Germinal center (tissue), 1 donor: ENCODE data around the gene SYF2.
"Not testable (repeated sequence)": the region's sequence is repeated elsewhere in the genome, so short reads cannot be mapped to it uniquely, and the experiment has no call there.

Experiments
- DNase-seq: peaks from one replicate; pipeline ENCODE4 v3.0.0; 2012; ENCODE audit warnings: mixed read lengths, low spot score

SYF2 gene

DNA sequence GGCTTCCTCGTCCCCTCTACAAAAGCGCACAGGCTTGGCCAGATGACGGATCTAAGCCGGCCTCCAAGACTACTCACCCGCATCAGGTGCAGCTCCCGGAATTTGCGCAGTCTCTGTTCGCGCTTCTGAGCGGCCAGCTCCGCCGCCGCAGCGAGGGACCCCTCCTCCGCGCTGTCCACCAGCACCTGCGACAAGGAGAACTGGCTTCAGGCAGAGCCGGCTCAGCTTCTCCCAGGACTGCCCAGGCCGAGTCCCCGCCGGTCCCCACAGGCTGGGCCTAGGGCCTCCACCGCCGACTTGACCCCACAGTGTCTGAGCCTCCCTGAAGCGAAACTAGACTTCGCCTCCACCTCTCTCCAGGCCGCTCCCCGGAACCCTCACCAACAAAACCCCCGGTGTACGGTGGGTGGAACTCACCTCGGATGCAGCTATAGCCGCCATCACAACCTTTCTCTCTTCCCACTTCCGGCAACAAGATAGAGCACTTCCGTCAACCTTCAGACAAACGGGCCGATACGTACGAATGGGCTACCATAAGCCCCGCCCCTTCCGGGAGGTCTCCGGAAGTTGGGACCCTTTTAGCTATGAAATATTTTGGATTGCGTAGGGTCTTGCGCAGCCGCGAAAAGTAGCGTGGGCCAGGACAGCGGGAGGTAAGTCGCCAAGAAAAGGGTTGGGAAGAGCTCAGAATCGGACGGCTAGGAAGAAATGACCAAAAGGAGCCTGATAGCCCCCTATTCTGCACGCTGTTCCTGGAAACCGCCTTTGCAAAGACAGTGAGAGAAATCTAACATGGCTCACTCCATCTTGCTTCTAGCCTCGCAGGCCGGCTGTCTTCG, at the start of gene SYF2:
TSS of gene SYF2 (minus strand) at position 476 of the 839 bp plus-strand sequence. CDS start at position 441, 35 bp downstream.
- DNase-seq: peak; percentile 94

DNA sequence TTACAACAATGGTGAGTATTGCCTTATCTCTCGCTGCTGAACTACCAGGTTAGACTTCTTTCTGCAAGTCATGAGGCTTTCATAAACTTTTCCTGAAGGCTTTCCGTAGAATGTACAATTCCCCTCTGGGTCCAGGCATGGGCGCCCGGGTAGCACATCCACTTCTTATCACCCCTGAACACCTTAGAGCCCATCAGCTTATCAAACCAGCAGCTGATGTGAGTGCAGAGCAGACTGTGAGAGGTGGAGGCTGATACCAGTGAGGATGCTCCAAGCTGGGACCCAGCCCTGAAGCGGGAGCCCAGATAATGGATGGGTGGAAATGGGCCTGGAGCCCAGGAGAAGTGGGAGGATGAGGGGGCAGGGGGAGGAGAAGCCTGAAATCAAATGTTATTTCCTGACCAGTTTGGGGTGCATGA, 47.4 kb upstream of the SYF2 start:
- not testable (repeated sequence) for DNase-seq

DNA sequence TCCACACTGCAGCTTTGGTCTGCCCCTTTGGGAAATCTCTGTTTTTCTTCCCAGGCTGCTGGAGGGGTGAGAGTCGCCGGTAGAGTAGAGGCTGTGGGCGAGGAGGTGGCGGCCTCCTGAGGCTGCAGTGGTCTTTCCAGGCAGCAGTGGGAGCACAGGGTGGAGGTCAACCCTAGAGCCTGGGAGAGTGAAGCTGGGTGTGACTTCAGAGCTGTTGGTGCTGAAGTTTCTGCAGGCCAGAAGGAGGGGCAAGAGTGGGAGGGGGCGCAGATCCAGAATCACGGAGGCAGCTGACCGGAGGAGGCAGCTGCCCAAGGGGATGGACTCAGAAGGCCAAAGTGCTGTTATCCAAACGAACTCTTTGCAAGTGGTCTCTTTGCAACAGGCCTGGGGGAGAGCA, 46.5 kb upstream of the SYF2 start:
- not testable (repeated sequence) for DNase-seq

- DNase-seq: not testable (repeated sequence)
Measured at GRCh38 chr1:25278358-25278757, 46.1 kb upstream of the SYF2 start.

GRCh38 chr1:25277295-25277694, 45.0 kb upstream of the SYF2 start:
- not testable (repeated sequence) for DNase-seq

DNA sequence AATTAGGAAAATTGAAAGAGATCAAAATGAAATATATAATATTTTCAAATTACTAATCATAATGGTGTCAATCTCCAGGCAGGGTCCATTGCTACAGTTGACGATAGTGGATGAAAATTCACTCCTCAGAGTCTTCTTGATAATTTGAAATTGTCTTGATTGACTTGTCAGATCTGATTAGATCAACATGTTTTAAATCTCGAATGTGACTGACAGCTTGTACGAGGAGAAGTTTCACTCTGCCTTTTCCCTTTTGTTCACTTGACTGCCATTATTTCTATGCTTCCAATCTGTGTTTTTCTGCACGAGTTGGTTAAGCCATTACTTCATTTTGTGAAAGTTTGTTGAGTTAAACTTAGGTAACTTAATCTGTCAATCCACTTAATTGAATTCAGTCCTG, 43.3 kb upstream of the SYF2 start:
- not testable (repeated sequence) for DNase-seq

DNA sequence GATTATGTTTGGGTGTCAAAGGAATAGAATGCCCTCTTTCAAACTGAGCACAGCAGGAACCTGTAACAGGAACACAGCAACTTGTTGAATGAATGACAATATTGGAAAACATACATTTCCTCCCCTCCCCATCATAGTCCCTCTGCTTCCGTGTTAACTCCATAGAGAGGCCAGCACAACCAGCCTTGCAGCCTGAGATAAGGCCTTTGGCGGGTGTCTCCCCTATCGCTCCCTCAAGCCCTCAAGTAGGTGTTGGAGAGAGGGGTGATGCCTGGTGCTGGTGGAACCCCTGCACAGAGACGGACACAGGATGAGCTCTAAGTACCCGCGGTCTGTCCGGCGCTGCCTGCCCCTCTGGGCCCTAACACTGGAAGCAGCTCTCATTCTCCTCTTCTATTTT, 39.9 kb upstream of the SYF2 start, which contains the start of gene RHD:
TSS of gene RHD (plus strand) at position 272 of the 400 bp plus-strand sequence. CDS start at position 311, 39 bp downstream.
- DNase-seq: not testable (repeated sequence)

DNA sequence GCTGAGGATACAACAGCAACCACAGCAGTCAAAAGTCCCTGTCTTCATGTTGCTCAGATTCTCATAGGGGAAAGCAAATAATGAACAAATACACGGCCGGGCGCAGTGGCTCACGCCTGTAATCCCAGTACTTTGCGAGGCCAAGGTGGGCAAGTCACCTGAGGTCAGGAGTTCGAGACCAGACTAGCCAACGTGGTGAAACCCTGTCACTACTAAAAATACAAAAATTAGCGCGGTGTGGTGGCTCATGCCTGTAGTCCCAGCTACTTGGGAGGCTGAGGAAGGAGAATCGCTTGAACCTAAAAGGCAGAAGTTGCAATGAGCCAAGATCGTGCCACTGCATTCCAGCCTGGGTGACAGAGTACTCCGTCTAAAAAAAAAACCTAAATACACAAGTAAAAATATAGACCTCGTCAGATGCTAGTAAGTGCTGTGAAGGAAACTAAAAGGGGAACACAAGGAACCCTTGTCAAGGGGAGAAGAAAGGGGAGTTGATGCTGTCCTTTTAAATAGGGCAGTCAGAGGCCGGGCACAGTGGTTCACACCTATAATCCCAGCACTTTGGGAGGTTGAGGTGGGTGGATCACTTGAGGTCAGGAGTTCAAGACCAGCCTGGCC, 36.0 kb upstream of the SYF2 start:
- DNase-seq: not testable (repeated sequence)

GRCh38 chr1:25267288-25268142, 35.2 kb upstream of the SYF2 start:
- peak; percentile 28 for DNase-seq

DNA sequence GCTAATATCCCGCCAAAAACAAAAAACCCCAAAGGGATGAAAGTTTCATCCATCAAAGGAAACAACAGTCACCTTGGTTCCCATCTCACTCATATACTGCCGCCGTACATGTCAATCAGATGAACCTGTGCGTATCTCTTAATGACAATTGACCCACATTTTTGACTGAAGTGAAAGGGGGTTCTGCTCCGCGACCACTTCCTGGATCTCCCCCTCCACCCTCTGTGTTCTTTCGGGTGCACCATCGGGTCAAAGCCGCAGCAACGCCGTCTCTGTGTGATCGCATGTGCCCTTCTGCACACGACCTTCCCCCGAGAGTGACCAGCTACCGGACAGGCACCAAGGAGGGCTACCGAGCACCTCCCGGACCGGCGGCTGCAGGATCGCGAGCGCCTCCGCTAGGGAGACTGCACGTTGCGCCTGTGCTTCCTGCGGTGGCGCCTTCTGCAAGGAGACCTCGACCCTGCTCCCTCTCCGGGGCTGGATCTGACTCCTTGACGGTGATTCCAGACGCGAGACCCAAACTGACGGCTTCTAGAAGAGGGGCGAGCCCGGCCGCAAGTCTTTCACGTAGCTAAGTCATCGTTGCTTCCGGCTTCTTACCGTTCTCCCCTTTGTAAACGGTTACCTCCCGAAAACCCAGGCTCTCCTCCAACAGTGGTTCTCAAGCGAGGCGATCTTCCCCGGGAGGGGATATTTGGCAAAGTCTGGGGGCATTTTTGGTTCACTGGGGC, 34.4 kb upstream of the SYF2 start:
- not testable (repeated sequence) for DNase-seq

DNA sequence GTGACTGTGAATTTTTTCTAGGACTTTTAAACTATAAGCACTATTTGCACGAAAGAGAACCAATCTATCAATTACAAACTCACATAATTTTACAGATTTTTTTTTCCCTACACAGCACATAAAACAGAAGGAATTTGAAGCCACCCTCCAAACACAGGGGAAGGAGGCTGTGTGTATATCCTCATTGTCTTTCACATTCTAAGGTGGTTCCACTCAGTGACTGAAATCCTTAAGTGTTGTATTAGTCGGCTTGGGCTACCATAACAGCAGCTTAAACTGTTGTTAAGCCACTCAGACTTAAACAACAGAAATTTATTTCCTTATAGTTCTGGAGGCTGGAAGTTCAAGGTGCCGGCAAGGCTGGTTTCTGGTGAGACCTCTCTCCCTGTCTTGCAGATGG, 28.0 kb upstream of the SYF2 start:
- DNase-seq: not testable (repeated sequence)

DNA sequence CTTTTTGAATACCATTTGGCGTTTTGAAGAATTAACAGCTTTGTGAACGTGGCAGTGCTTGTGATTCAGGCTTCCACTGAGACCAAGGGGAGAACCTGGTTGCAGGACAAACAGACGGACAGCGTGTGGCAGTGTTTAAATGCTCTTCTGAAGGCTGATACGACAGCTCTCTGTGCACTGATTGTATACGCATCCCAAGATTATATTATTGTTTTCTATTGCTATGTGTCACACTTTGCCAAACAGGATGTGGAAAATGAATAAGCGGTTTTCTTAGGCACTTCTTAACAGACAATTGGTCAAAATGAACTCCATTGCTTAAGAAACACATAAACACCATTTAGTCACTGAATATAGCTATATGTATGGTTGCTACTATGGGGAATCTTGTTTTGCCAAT, 27.5 kb upstream of the SYF2 start:
- DNase-seq: not testable (repeated sequence)

- DNase-seq: no peak
Measured at GRCh38 chr1:25257196-25257595, 24.9 kb upstream of the SYF2 start.

DNA sequence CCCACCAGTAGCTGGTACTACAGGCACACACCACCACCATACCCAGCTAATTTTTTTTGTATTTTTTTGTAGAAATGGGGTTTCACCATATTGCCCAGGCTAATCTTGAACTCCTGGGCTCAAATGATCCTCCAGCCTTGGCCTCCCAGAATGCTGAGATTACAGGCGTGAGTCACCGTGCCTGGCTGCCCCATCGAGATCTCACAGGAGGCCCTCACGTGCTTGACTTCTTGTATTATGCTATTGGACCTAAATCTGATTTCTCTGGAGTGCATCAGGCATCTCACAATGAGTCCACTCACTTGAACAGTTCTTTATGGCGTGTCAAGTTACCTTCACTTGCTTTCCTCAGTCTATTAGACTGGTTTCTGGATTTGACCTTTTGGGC, 24.3 kb upstream of the SYF2 start:
- DNase-seq: no peak

DNA sequence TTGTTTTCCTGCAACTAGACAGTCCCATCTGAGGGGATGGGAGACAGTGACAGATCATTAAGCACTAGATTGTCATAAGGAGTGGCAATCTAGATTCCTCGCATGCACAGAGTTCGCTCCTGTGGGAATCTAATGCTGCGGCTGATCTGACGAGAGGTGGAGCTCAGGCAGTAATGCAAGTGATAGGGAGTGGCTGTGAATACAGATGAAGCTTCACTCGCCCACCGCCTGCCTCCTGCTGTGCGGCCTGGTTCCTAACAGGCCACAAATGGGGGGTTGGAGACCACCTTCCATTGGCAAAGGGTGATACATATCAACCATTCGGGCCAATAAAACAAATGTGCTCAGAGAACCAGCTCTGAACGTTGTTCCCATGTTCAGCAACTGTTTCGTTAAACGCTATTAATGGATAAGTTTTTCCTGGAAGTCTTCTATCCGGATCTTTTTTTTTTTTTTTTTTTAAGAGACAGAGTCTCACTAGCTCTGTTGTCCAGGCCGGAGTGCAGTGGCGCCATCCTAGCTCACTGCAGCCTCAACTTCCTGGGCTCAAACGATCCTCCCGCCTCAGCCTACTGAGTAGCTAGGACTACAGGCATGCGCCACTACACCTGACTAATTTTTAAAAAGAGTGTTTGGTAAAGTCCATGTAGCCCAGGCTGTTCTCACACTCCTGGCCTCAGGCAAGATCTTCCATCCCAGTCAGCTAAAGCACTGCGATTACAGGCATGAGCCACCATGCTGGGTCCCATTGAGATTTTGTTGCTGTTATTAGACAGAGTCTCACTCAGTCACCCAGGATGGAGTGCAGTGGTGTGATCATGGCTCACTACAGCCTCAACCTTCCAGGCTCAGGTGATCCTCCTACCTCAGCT, 23.6 kb upstream of the SYF2 start:
- no peak for DNase-seq

DNA sequence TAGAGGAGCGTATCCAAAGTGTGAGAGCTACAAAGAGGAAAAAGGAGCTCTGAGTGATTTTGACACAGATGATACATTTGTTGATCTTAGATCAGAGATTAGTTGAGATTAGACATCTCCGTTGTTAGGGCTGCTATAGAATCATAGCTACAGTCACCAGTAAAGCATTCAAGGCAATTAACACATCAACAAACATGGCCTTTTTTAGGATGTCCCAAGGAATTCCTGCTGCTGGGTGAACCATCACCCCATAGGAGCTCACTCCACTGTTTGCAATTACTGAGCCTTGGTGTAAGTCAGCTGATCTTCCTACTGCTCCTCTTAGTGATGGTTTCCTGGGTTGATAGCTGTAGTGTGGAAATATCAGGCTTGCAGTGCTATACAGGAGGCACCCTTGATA, 21.6 kb upstream of the SYF2 start:
- no peak for DNase-seq

DNA sequence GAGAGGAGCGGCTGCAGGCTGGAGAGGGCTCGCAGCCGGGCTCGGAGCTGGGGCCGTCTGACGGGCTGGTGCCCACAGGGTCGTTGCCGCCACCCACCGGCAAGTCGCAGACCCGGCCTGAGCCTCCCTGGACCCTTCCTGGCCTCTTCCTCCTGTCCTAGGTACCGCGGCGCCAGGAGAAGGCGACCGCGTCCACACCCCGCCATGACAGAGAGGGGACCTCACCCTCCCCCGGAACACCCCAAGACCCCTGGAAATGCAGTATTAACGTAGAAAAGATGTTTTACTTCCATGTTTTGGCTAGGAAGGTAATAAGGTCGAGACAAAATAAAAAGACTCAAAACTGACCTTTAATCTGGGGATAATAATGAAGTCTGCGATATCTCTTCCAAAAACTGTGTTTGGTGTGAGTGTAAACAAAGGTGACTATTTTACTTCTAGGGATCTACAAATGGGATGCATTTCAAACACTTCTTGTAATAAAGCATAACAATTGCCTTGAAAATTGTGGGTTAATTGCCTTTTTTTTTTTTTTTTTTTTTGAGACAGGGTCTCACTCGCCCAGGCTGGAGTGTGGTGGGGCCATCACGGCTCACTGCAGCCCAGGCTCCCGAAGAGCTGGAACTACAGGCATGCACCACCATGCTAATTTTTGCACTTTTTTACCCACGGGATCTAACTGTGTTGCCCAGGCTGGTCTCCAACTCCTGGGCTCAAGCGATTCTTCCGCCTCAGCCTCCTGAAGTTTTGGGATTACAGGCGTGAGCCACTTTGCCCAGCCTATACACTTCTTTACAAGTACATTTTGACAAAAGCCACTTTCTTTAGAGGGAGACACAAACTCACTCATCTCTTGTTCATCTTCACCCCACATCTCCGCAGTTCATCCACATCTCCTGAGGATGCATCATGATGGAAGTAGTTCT, 15.8 kb upstream of the SYF2 start:
- no peak for DNase-seq

GRCh38 chr1:25247024-25247828, 14.9 kb upstream of the SYF2 start, which contains the start of gene RSRP1:
Gene RSRP1, minus strand, starts transcription at chr1:25247454. Its CDS starts 491 bp downstream, at chr1:25246963.
- DNase-seq: peak; percentile 100
